GM12872 (cell line): ENCODE data around the gene NACAD.

ENCODE experiments used
- TF ChIP-seq, protein P1 (sequence below): IDR thresholded peaks from 3 replicates; pipeline ENCODE4 v1.5.1; 2011; ENCODE audit warnings: low read depth, mild to moderate bottlenecking, low read length, moderate library complexity; ENCODE audit not compliant: insufficient read depth

Gene NACAD

DNA sequence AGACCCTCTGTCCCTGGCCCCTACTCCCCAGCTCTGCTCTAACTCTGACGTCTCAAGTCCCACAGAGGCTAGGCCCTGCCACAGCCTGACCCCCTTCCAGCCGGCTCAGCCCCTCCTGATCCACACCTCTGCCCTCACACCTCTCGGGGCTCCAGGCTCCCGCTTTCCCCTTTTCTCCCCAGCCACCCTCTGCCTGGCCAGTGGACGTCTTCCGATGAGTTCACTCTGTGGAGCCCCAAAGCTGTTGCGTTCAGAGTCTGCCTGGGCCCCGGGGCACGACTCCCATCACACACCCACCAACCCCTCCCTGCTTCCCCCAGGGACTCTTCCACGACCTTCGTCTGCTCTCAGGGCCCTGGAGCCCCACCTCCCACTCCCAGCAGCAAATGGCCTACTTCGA is 41.1 kb upstream of the NACAD start:
- TF ChIP-seq, protein P1, sequence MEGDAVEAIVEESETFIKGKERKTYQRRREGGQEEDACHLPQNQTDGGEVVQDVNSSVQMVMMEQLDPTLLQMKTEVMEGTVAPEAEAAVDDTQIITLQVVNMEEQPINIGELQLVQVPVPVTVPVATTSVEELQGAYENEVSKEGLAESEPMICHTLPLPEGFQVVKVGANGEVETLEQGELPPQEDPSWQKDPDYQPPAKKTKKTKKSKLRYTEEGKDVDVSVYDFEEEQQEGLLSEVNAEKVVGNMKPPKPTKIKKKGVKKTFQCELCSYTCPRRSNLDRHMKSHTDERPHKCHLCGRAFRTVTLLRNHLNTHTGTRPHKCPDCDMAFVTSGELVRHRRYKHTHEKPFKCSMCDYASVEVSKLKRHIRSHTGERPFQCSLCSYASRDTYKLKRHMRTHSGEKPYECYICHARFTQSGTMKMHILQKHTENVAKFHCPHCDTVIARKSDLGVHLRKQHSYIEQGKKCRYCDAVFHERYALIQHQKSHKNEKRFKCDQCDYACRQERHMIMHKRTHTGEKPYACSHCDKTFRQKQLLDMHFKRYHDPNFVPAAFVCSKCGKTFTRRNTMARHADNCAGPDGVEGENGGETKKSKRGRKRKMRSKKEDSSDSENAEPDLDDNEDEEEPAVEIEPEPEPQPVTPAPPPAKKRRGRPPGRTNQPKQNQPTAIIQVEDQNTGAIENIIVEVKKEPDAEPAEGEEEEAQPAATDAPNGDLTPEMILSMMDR = no peak

DNA sequence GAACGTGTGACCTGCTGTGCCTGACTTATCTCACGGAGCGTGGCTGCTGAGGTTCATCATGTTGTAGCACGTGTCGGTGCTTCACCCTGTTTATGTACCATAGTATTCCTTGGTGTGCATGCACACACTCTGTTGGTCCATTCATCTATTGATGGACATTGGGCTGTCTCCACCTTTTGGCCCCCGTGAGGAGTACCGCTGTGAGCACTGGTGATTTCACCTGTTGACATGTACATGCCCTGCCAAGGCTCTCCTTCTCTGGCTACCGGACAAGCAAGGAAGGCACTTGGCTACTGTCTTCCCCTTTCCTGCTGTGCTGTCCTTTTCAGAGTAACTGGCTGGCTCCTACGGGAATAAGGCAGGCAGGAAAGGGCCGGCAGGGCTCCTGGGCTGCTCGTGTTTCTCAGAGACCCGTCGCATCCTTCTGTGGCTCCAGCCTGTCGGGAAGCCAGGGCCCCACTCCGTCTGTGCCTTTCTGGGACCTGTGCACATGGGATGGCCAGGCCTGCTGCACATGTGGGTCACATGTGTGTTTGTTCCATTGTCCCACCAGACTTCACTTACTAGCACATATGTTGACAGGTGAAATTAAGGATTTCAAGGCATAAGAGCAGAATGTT is 40.5 kb upstream of the NACAD start:
- TF ChIP-seq, protein P1 = no peak

DNA sequence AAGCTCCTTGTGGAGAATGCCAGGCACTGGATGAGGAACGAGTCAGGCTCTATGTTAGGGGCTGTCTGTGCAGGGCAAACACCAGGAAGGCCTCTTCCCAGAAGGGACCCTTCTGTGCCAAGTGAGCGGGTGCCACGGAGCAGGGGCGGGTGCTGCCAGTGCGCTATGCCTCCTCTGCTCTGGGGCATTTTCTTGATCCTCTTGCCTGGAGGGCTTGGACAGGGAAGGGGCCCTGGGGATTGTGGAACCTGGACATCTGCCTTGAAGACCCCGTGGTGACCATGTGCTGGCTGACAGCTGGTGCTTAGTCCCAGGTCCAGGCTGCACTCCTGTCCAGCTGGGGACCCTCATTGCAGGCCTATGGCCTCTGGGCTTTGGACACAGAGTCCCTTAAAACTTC is 38.2 kb upstream of the NACAD start:
- TF ChIP-seq, protein P1 = no peak

DNA sequence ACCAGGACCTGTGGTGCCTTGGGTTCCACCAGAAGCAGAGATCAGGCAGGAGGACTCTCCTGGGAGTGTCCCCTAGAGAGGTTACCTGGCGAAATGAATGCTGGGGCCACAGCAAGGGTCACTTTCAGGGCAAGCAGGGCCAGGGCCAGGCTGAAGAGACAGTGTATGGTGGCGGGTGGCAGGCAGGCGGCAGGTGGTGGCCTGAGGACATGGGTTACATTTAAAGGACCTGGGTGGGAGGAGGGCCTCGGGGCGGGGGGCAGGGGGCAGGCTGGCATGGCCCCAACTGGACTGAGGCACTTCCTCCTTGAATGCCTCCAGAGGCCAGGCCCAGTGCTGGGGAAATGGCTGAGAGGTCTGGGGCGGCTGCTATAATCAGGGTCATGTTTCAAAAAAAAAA is 37.4 kb upstream of the NACAD start:
- TF ChIP-seq, protein P1 = no peak

DNA sequence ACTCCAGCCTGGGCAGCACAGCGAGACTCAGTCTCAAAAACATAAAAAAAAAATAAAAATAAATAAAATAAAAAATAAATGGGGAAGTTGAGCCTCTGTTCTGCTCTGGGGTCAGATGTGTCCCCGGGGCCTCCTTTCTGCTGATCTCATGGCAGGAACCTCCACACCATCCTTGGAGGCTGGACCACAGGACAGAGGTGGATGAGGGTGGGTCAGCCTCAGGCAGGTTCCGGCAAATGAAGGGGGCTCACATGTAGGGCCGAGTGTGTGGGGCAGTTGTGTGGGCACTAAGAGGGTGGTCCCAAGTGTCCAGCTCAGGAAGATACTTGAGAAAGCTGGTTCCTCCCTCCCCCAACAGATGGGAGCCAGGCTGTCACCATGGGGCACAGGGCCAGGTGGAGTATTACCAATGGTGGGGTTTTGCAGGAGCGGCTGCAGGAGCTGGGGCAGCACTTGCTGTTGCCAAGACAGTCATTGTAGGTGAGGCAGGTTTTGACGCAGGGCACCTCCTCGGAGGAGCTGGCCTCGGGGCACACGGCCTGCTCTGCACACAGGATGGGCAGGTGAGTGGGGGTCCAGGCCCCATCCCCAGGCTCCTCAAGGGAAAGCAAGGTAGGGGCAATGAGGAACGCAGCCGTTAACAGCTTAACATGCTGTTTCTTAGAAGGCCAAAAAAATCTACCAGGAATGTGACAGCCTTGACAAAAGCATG is 36.6 kb upstream of the NACAD start:
- TF ChIP-seq, protein P1 = no peak

DNA sequence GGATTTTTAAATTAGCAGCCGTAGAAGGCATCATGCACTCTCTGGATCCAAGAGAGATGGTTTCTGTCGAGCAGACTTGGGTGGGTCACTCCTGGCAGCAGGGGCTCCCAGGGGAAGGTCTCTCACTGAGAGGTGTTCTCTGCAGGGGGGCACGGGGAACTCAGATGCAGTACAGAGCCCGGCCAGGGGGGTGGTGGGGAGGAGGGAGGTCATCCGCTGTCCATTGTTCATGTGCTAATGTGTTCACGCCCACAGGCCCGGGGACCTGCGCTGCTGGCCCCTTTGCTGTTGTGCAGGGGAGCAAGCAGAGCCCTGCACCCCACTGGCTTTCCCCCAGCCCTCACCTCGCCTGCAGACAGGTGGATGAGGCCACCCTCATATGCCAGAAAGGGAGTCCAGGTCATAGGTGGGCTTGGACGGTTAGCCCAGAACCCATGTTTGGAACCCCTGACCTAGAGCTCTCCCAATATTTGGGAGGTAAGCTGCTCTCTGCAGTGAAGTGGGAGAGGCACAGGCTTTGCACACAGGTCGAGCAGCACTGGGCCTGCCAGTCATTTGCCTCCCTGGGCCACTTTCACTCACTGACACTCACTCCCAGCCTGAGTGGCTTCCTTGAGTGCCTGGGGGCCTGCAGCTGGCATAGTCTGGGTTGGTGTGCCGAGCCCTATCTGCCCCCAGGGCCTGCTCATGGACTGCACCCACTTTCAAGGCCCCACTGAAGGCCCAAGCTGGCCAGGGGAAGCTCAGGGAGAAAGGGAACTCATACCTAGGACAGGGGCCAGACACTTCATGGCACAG is 35.3 kb upstream of the NACAD start:
- TF ChIP-seq, protein P1 = no peak
